ENCODE results near the gene ZNF536. TPM values are rescaled to one million over a fixed set of nuclear protein-coding genes. Genes with fewer than 3 reads are reported as not detected.

ZNF536 gene
- total and polyA plus RNA-seq, 2 of the 4 experiments (the other 2 are of a cell fraction), result not detected

GRCh38 chr19:30391554-30392551 is 19.7 kb downstream of the ZNF536 start (continued):
- no peak for TF ChIP-seq ELK1 (IDR thresholded peaks at IDR 0.05; ENCODE audit: borderline replicate concordance, low read depth, low read length)

GRCh38 chr19:30393046-30393445 is 20.9 kb downstream of the ZNF536 start:
- H4K91ac ChIP-seq (ENCODE audit: insufficient read depth, low read depth, low read length), result no peak overlapping the region
- H4K20me1 ChIP-seq (ENCODE audit: insufficient read depth, low read length), result no peaks in the 10 kb centered on the region
- no peak overlapping the region for H2AFZ ChIP-seq (replicated peaks; ENCODE audit: low read length, poor library complexity)
- BruUV-seq (replicated peaks), result no TSS peak
- in situ Hi-C loops (cut with MboI; ENCODE audit: low sequenced_read_pairs) (no loop called here), dilution Hi-C loops (cut with HindIII; ENCODE audit: low sequenced_read_pairs, unreplicated experiment) (no loop called here), intact Hi-C loops (cut with micrococcal nuclease) (no loop called here)
- no peak overlapping the region for H3K18ac ChIP-seq (ENCODE audit: low read depth, low read length)
- no peaks in the 10 kb centered on the region for H3K79me1 ChIP-seq (ENCODE audit: low read depth in 1 of 2, low read length in 2 of 2)
- H3K9me1 ChIP-seq (ENCODE audit: insufficient read depth, low read length), result no peaks in the 10 kb centered on the region
- H3K4ac ChIP-seq (ENCODE audit: low read depth, low read length), result no peak overlapping the region
- no peak overlapping the region for H3K56ac ChIP-seq (ENCODE audit: extremely low read depth, insufficient read depth, low read length)
- H3K9me3 ChIP-seq (ENCODE audit: control insufficient read depth, insufficient read depth, low read length), result peaks cover 20% of the 10 kb centered on the region
- no peak overlapping the region for H3K14ac ChIP-seq (replicated peaks; ENCODE audit: low read depth, low read length)
- H2AK5ac ChIP-seq (ENCODE audit: low read depth, low read length), result no peak overlapping the region
- H3K4me1 ChIP-seq (ENCODE audit: control insufficient read depth, insufficient read depth, low read length), result no peaks in the 10 kb centered on the region
- ATAC-seq (ENCODE audit: low read depth) (no peak), DNase-seq (no peak)
- H3K36me3 ChIP-seq (ENCODE audit: control insufficient read depth, insufficient read depth, low read length), result no peaks in the 10 kb centered on the region
- no peak overlapping the region for H3K23ac ChIP-seq (ENCODE audit: low read depth, low read length)
- no peaks in the 10 kb centered on the region for H3K27me3 ChIP-seq (ENCODE audit: control insufficient read depth, insufficient read depth, low read length)
- no peak overlapping the region for H2BK20ac ChIP-seq (ENCODE audit: low read depth, low read length)
- no peak overlapping the region for H2BK5ac ChIP-seq (ENCODE audit: low read depth, low read length, poor library complexity, severe bottlenecking)
- H4K8ac ChIP-seq (ENCODE audit: low read depth in 2 of 2, low read length in 2 of 2), result no peak overlapping the region
- TF ChIP-seq MAFK (IDR thresholded peaks at IDR 0.05; ENCODE audit: low read depth, low read length) (no peak), FOS (IDR thresholded peaks at IDR 0.05; ENCODE audit: low read depth, low read length) (no peak), NFE2L2 (IDR thresholded peaks at IDR 0.05; ENCODE audit: low read depth, low read length) (no peak), CTCF (conservative IDR thresholded peaks at IDR 0.05; ENCODE audit: low read depth, low read length) (no peak), POLR2A (IDR thresholded peaks at IDR 0.05; ENCODE audit: low read depth, low read length) (no peak)
- H2BK15ac ChIP-seq (ENCODE audit: low read depth, low read length), result no peak overlapping the region
- WGBS, 2 experiments (ENCODE audit: extremely low coverage in 2 of 2, insufficient read length in 1 of 2), result no CpG with 5 or more reads among the region's 5 CpGs
- H3K27ac ChIP-seq (ENCODE audit: insufficient read depth, low read length), result no peak overlapping the region
- H2BK120ac ChIP-seq (ENCODE audit: low read depth, low read length), result no peak overlapping the region
- H3K9ac ChIP-seq (ENCODE audit: low read depth, low read length), result no peak overlapping the region
- H3K4me2 ChIP-seq (ENCODE audit: low read depth, low read length), result no peak overlapping the region
- ChIA-PET CTCF (no interaction called here), POLR2A (ENCODE audit: unreplicated experiment) (no interaction called here)
- H3K4me3 ChIP-seq (ENCODE audit: insufficient read depth, low read depth, low read length), result no peak overlapping the region
- no peak overlapping the region for H2AK9ac ChIP-seq (replicated peaks; ENCODE audit: low read depth, low read length, poor library complexity)
- H4K5ac ChIP-seq (ENCODE audit: low read depth, low read length), result no peak overlapping the region

Data from IMR-90 (cell line).